Measurements from ENCODE around the gene EAF2.

DNA sequence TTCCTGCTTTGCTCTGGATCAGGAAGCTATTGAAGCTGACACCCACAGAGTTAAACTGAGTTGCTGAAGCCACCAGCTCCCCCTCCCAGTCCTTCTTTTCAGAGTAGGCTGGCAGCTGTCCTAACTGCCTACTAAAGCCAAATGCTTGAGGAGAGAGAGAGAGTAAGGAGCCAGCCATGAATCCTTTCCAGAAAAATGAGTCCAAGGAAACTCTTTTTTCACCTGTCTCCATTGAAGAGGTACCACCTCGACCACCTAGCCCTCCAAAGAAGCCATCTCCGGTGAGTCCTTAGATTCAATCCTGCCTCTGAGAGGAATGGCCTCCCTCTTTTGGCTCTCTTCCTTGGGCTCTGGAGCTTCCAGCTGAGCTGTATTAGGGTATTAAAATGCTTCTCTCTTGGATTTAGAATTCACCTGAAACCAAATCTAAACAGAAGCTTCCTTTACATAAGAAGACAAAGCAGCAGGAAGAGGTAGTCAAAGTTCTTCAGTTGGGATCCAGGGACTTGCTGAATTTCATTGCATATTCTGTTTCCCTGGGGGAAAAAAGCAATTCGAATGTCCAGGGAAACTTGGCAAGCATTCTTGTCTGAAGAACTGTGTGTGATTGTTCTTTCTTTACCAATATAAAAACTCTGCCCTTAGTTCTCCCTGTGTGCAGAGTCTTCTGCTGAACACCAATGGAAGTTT is 59.4 kb downstream of the EAF2 start, which contains the start of gene SLC15A2:
- TF ChIP-seq CTCF (IDR thresholded peaks at IDR 0.05) (no peak), EZH2 (IDR thresholded peaks at IDR 0.05; ENCODE audit: borderline replicate concordance, insufficient read depth, low read depth, low read length, poor library complexity, severe bottlenecking) (no peak)

Measured in B cell (primary cell).